Hippocampal formation (tissue), 2 donors: ENCODE data around the gene NPIPA7.
"Not testable (repeated sequence)": the region's sequence is repeated elsewhere in the genome, so short reads cannot be mapped to it uniquely, and the experiment has no call there.

ENCODE experiments used
- DNase-seq, 2 donors: peaks; one replicate each; lab custom pipeline; 2025; lab: John Stamatoyannopoulos, UW

Gene NPIPA7

GRCh38 chr16:16378840-16379239 lies at the start of gene NPIPA7:
Gene NPIPA7 (plus strand): TSS chr16:16379140. CDS start chr16:16379245, 105 bp downstream.
- not testable (repeated sequence) for DNase-seq

GRCh38 chr16:16331466-16331865 lies 47.5 kb upstream of the NPIPA7 start:
- not testable (repeated sequence) for DNase-seq

- not testable (repeated sequence) for DNase-seq
Observed at GRCh38 chr16:16357556-16357955, 21.4 kb upstream of the NPIPA7 start.

- not testable (repeated sequence) for DNase-seq
Observed at GRCh38 chr16:16358539-16359240, 20.2 kb upstream of the NPIPA7 start.

GRCh38 chr16:16363595-16363994 lies 15.3 kb upstream of the NPIPA7 start:
- not testable (repeated sequence) for DNase-seq

GRCh38 chr16:16364100-16364499 lies 14.8 kb upstream of the NPIPA7 start:
- not testable (repeated sequence) for DNase-seq

GRCh38 chr16:16364701-16365100 lies 14.2 kb upstream of the NPIPA7 start:
- DNase-seq: not testable (repeated sequence)

- not testable (repeated sequence) for DNase-seq
Observed at GRCh38 chr16:16365319-16365718, 13.6 kb upstream of the NPIPA7 start.

- DNase-seq: not testable (repeated sequence)
Observed at GRCh38 chr16:16365851-16366250, 13.1 kb upstream of the NPIPA7 start.

GRCh38 chr16:16366552-16367284 lies 12.2 kb upstream of the NPIPA7 start:
- DNase-seq: not testable (repeated sequence)

GRCh38 chr16:16367285-16367628 lies 11.7 kb upstream of the NPIPA7 start:
- DNase-seq: not testable (repeated sequence)

GRCh38 chr16:16369081-16369856 lies 9.7 kb upstream of the NPIPA7 start:
- not testable (repeated sequence) for DNase-seq

GRCh38 chr16:16371136-16371735 lies 7.7 kb upstream of the NPIPA7 start:
- DNase-seq: not testable (repeated sequence)

- DNase-seq: not testable (repeated sequence)
Observed at GRCh38 chr16:16374192-16374591, 4.7 kb upstream of the NPIPA7 start.

- DNase-seq: not testable (repeated sequence)
Observed at GRCh38 chr16:16399685-16400084, 20.7 kb downstream of the NPIPA7 start.

GRCh38 chr16:16402333-16402732 lies 23.4 kb downstream of the NPIPA7 start:
- DNase-seq: not testable (repeated sequence)

- DNase-seq: not testable (repeated sequence)
Observed at GRCh38 chr16:16404283-16404682, 25.3 kb downstream of the NPIPA7 start.

- DNase-seq: not testable (repeated sequence)
Observed at GRCh38 chr16:16405421-16405820, 26.5 kb downstream of the NPIPA7 start.

GRCh38 chr16:16408430-16408829 lies 29.5 kb downstream of the NPIPA7 start:
- not testable (repeated sequence) for DNase-seq

GRCh38 chr16:16413773-16414172 lies 34.8 kb downstream of the NPIPA7 start:
- not testable (repeated sequence) for DNase-seq

GRCh38 chr16:16417071-16417470 lies 38.1 kb downstream of the NPIPA7 start:
- DNase-seq: not testable (repeated sequence)
